SK-N-SH treated with all-trans-retinoic acid at 6 μM for 48 hours (cell line): ENCODE measurements around the gene MIPEP.

ENCODE experiments used
- ATAC-seq: fragments of 200-7000 bp; cut with Tn5 transposase; 3 replicates; pipeline ENCODE4 v1.9.1; 2020; ENCODE audit warnings: mild to moderate bottlenecking, moderate library complexity
- ARNTL ChIP-seq: fragments of 450-650 bp; formaldehyde crosslinking; IDR thresholded peaks from 2 replicates; pipeline ENCODE4 v1.5.0; 2020; ENCODE audit warnings: low read depth, mild to moderate bottlenecking, moderate library complexity, borderline replicate concordance
- CREB5 ChIP-seq: fragments of 250-450 bp; sonication (Bioruptor Pico); IDR thresholded peaks from 2 replicates; pipeline ENCODE4 v1.5.1; 2020; ENCODE audit warnings: low read depth, mild to moderate bottlenecking, moderate library complexity
- CSDC2 ChIP-seq: fragments of 250-450 bp; sonication (Bioruptor Pico); IDR thresholded peaks from 2 replicates; pipeline ENCODE4 v1.5.0; 2020; ENCODE audit warnings: mild to moderate bottlenecking, moderate library complexity
- ESRRG ChIP-seq: fragments of 250-450 bp; sonication (Bioruptor Pico); IDR thresholded peaks from 2 replicates; pipeline ENCODE4 v1.6.1; 2021; ENCODE audit warnings: mild to moderate bottlenecking
- GLIS3 ChIP-seq: fragments of 250-450 bp; sonication (Bioruptor Pico); IDR thresholded peaks from 2 replicates; pipeline ENCODE4 v1.5.0; 2020; ENCODE audit warnings: mild to moderate bottlenecking, moderate library complexity
- ISL1 ChIP-seq: fragments of 250-450 bp; sonication (Bioruptor Pico); IDR thresholded peaks from 2 replicates; pipeline ENCODE4 v2.1.2; 2022; ENCODE audit warnings: mild to moderate bottlenecking, moderate library complexity
- OSR1 ChIP-seq: fragments of 250-450 bp; sonication (Bioruptor Pico); IDR thresholded peaks from 2 replicates; pipeline ENCODE4 v1.8.0; 2022; ENCODE audit warnings: moderate library complexity, mild to moderate bottlenecking, inconsistent platforms
- SNAI2 ChIP-seq: fragments of 250-450 bp; sonication (Bioruptor Pico); IDR thresholded peaks from 2 replicates; pipeline ENCODE4 v1.5.0; 2020; ENCODE audit warnings: mild to moderate bottlenecking, moderate library complexity
- TCF4 ChIP-seq: fragments of 250-450 bp; sonication (Bioruptor Pico); IDR thresholded peaks from 2 replicates; pipeline ENCODE4 v1.8.0; 2021; ENCODE audit warnings: mild to moderate bottlenecking, moderate library complexity, borderline replicate concordance
- TOX ChIP-seq: fragments of 250-450 bp; sonication (Bioruptor Pico); IDR thresholded peaks from 2 replicates; pipeline ENCODE4 v1.8.0; 2021; ENCODE audit warnings: mild to moderate bottlenecking, moderate library complexity, borderline replicate concordance
- TSHZ2 ChIP-seq: fragments of 250-450 bp; sonication (Bioruptor Pico); IDR thresholded peaks from 2 replicates; pipeline ENCODE4 v1.5.0; 2020; ENCODE audit warnings: mild to moderate bottlenecking, moderate library complexity
- ZC3H10 ChIP-seq: fragments of 250-450 bp; sonication (Bioruptor Pico); IDR thresholded peaks from 2 replicates; pipeline ENCODE4 v1.5.1; 2021; ENCODE audit warnings: mild to moderate bottlenecking, moderate library complexity
- ZNF565 ChIP-seq: fragments of 450-650 bp; formaldehyde crosslinking; conservative IDR thresholded peaks from 2 replicates; pipeline ENCODE4 v1.5.0; 2020; ENCODE audit warnings: low read depth, mild to moderate bottlenecking, moderate library complexity
- ZNF70 ChIP-seq: fragments of 450-650 bp; formaldehyde crosslinking; IDR thresholded peaks from 2 replicates; pipeline ENCODE4 v1.5.0; 2020; ENCODE audit warnings: mild to moderate bottlenecking, moderate library complexity
- ZNF8 ChIP-seq: fragments of 450-650 bp; formaldehyde crosslinking; IDR thresholded peaks from 2 replicates; pipeline ENCODE4 v1.5.0; 2020; ENCODE audit warnings: mild to moderate bottlenecking, moderate library complexity
- TF ChIP-seq, protein P1 (sequence below): fragments of 250-450 bp; sonication (Bioruptor Pico); IDR thresholded peaks from 2 replicates; pipeline ENCODE4 v1.8.0; 2021; ENCODE audit warnings: low read depth, mild to moderate bottlenecking, moderate library complexity, borderline replicate concordance
- TF ChIP-seq, protein P2 (sequence below): fragments of 250-450 bp; sonication (Bioruptor Pico); IDR thresholded peaks from 2 replicates; pipeline ENCODE4 v1.5.1; 2021; ENCODE audit warnings: mild to moderate bottlenecking, moderate library complexity
- TF ChIP-seq, protein P3 (sequence below): fragments of 250-450 bp; sonication (Bioruptor Pico); IDR thresholded peaks from 2 replicates; pipeline ENCODE4 v1.8.0; 2020; ENCODE audit warnings: mild to moderate bottlenecking, moderate library complexity, borderline replicate concordance

MIPEP gene

DNA sequence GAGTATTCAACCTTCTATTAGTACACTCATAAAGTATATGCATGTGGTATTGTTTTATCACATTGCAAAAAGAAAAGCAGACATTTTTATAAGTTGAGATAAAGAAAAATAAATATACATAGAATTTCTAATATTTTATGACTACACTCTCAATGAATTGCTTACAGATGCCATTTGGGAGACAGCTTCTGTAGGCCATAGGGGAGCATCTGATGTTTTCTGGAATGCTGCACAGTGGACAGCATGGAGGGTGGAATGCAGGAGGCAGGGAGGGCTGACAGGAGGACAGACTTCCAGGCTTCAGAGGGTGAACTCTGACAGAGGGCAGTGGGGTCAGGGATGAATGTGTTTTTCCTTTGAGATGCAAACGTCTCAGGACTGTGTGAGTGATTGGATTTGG, 45.8 kb downstream of the MIPEP start (continued):
- TF ChIP-seq, protein P1, sequence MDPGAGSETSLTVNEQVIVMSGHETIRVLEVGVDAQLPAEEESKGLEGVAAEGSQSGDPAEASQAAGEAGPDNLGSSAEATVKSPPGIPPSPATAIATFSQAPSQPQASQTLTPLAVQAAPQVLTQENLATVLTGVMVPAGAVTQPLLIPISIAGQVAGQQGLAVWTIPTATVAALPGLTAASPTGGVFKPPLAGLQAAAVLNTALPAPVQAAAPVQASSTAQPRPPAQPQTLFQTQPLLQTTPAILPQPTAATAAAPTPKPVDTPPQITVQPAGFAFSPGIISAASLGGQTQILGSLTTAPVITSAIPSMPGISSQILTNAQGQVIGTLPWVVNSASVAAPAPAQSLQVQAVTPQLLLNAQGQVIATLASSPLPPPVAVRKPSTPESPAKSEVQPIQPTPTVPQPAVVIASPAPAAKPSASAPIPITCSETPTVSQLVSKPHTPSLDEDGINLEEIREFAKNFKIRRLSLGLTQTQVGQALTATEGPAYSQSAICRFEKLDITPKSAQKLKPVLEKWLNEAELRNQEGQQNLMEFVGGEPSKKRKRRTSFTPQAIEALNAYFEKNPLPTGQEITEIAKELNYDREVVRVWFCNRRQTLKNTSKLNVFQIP (CRISPR knock-in tag), result no peak
- TF ChIP-seq ZNF8 (CRISPR knock-in tag), result no peak
- TF ChIP-seq ZNF70 (CRISPR knock-in tag), result no peak
- TF ChIP-seq TSHZ2 (CRISPR knock-in tag), result no peak

GRCh38 chr13:23842406-23842805, 46.8 kb downstream of the MIPEP start:
- TF ChIP-seq CREB5, result no peak
- TF ChIP-seq ZC3H10 (CRISPR knock-in tag), result no peak
- TF ChIP-seq, protein P2, sequence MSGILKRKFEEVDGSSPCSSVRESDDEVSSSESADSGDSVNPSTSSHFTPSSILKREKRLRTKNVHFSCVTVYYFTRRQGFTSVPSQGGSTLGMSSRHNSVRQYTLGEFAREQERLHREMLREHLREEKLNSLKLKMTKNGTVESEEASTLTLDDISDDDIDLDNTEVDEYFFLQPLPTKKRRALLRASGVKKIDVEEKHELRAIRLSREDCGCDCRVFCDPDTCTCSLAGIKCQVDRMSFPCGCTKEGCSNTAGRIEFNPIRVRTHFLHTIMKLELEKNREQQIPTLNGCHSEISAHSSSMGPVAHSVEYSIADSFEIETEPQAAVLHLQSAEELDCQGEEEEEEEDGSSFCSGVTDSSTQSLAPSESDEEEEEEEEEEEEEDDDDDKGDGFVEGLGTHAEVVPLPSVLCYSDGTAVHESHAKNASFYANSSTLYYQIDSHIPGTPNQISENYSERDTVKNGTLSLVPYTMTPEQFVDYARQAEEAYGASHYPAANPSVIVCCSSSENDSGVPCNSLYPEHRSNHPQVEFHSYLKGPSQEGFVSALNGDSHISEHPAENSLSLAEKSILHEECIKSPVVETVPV, result no peak
- no peak for TF ChIP-seq OSR1
- no peak for TF ChIP-seq TOX (CRISPR knock-in tag)
- TF ChIP-seq ISL1 (CRISPR knock-in tag), result no peak
- TF ChIP-seq SNAI2 (CRISPR knock-in tag), result no peak
- TF ChIP-seq TCF4 (CRISPR knock-in tag), result no peak
- no peak for TF ChIP-seq ZNF70 (CRISPR knock-in tag)
- no peak for TF ChIP-seq GLIS3 (CRISPR knock-in tag)
- TF ChIP-seq CSDC2 (CRISPR knock-in tag), result no peak
- no peak for TF ChIP-seq ARNTL (CRISPR knock-in tag)
- TF ChIP-seq, protein P1 (CRISPR knock-in tag), result no peak
- no peak for TF ChIP-seq ZNF565 (CRISPR knock-in tag)
- no peak for ATAC-seq

- TF ChIP-seq ESRRG (CRISPR knock-in tag) (no peak), CSDC2 (CRISPR knock-in tag) (no peak), TSHZ2 (CRISPR knock-in tag) (no peak), ZNF565 (CRISPR knock-in tag) (no peak), ARNTL (CRISPR knock-in tag) (no peak)
- TF ChIP-seq, protein P3, sequence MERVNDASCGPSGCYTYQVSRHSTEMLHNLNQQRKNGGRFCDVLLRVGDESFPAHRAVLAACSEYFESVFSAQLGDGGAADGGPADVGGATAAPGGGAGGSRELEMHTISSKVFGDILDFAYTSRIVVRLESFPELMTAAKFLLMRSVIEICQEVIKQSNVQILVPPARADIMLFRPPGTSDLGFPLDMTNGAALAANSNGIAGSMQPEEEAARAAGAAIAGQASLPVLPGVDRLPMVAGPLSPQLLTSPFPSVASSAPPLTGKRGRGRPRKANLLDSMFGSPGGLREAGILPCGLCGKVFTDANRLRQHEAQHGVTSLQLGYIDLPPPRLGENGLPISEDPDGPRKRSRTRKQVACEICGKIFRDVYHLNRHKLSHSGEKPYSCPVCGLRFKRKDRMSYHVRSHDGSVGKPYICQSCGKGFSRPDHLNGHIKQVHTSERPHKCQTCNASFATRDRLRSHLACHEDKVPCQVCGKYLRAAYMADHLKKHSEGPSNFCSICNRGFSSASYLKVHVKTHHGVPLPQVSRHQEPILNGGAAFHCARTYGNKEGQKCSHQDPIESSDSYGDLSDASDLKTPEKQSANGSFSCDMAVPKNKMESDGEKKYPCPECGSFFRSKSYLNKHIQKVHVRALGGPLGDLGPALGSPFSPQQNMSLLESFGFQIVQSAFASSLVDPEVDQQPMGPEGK (CRISPR knock-in tag), result no peak
- TF ChIP-seq, all 23 proteins: peak for 0
- ATAC-seq, result no peak
These were observed 55.2 kb downstream of the MIPEP start for GRCh38 chr13:23833733-23834611.
